KOPT-K1 (cell line): ENCODE data around the gene ARHGEF4.

Source experiments
- H3K27ac ChIP-seq: fragments of 200-600 bp; sonication (generic); 2 replicates; pipeline ENCODE4 v1.5.1; 2016; ENCODE audit warnings: antibody characterized with exemption, mild to moderate bottlenecking, low read depth, low read length; ENCODE audit not compliant: poor library complexity, severe bottlenecking
- H3K36me3 ChIP-seq: fragments of 200-600 bp; sonication (generic); 2 replicates; pipeline ENCODE4 v1.5.1; 2017; ENCODE audit warnings: antibody characterized with exemption, mild to moderate bottlenecking, low read length, moderate library complexity; ENCODE audit not compliant: insufficient read depth
- H3K9me3 ChIP-seq: fragments of 200-600 bp; sonication (generic); 2 replicates; pipeline ENCODE4 v1.5.1; 2017; ENCODE audit warnings: antibody characterized with exemption, low read length, mild to moderate bottlenecking; ENCODE audit not compliant: insufficient read depth, poor library complexity, severe bottlenecking

The ARHGEF4 gene, protein sequence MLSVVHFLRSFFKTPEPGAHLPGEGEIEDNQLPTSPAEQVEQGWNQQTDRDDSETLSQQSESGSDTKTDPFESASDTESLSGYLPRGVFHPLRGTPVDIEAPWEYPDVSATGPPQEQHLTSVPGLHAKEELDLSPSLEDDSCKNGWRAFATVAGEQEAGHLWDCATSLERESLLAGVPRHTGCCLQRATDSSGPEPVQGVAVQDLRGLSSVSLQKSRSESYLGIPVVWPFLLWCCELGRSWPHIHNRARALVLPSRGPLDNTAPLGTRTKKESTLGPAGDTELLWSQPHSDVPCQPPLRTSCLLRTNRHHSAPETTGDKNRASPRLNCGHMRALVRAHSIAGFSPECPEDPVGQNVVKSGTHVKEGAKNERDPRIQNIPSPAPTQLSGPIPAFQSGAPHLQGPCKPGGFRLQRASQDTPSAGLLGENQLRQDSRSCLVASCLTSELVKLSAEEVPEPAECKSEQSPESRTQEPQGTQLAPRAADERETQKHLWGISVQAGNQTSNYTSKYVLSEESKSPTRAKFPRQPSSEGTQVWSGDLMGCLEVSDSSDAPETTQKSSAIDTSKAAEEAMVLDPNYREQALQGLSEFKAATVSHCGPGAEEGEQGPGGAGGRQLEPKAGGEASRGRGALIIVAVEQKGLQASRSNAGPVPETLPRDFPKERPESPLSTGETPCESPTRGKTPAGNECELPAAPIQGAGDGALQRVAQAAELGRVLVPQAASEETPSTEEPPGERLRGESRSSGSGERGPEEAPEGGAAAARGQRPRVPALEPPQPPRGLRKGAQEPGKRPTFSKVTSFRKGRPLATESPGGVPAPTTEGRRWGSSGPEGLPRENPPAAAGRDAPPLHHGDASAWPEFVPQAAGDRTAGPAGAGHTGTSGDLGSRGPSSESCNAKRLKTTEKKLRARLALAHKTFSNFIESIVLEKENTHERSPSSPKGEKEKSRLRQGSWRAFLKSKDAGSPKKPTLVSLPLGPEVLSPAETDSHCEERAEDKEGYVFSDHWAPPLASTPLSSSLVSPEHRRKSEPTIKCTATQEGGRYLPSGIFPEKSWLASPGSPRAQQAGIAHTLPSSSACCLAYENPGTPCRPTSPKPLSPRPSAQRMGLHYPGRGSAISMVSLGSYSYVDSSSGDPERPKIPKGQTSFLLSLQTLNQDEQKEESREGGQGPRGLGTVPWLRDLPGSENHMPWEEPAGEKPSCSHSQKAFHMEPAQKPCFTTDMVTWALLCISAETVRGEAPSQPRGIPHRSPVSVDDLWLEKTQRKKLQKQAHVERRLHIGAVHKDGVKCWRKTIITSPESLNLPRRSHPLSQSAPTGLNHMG (N-terminal part only)

DNA sequence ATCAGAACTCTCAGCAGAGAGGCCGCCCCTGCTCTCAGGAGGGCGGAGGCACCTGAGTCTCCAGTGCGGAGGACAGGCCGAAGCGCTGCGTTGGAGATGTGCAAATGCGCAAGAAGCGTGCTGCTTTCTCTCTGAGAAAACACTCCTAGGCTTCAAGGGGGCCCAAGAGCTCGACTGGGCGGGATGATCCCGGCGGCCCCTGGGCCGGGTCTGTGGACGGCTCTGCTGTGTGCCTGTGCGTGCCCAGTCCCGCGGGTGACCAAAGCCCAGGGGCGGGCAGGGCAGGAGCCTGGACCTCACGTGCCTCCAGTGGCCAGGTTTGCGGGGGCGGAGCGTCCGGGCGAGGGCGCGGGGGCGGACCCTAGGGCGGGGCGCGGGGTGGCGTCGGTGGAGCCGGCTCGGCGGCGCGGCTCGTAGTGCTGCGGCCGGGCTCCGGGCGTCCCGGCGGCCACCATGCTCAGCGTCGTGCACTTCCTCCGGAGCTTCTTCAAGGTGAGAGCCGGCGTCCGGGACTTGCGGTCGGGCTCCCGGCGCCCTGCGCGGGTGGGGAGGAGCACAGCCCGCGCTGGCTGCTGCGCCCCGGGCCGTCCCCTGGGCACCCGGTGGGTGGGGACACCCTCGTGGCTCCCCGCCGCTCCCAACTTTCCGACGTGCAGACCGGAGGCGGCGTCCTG lies at the start of gene ARHGEF4:
Gene ARHGEF4, plus strand, starts transcription at position 414 of the 674 bp plus-strand sequence. Its CDS starts 40 bp downstream, at position 454.
- Histone ChIP-seq H3K36me3 (no peaks in the 10 kb centered on the region), H3K9me3 (no peaks in the 10 kb centered on the region), H3K27ac (no peak within 1 kb of the TSS)

DNA sequence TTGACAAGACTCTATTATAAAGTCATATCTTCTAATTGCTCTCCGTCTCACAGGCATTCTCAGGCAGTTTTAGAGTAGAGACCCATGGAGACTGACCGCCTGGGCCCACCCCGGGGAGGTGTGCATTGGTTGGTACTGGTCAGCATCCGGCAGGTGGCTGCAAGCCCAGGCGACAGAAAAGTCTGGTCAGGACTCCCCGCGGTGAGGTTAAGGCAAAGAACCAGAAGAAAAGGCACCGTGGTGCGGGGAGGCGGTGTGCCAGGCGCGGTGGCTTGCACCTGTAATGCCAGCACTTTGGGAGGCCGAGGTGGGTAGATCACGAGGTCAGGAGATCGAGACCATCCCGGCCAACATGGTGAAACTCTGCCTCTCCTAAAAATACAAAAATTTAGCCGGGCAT lies 48.9 kb upstream of the ARHGEF4 start:
- H3K27ac ChIP-seq: no peak overlapping the region
- no peaks in the 10 kb centered on the region for H3K9me3 ChIP-seq
- H3K36me3 ChIP-seq: no peaks in the 10 kb centered on the region

DNA sequence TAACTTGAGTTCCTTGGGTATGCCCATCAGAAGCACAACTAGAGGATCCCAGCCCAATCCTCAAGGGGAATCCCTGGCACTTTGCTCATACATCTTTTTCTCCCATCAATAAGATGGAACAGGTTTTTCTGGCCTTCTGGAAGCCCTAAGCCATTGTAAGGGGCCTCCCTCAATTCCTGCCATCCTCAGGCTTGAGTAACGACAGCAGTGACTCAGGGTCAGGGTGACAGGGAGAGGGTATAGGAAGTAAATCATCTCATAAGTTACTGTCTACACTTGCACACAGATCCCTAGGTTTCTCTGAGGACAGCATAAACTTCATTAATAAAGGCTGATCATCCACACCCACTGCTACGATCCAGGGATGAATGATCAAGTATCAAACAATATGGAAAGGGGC lies 46.4 kb upstream of the ARHGEF4 start:
- Histone ChIP-seq H3K9me3 (no peaks in the 10 kb centered on the region), H3K36me3 (no peaks in the 10 kb centered on the region), H3K27ac (no peak overlapping the region)

DNA sequence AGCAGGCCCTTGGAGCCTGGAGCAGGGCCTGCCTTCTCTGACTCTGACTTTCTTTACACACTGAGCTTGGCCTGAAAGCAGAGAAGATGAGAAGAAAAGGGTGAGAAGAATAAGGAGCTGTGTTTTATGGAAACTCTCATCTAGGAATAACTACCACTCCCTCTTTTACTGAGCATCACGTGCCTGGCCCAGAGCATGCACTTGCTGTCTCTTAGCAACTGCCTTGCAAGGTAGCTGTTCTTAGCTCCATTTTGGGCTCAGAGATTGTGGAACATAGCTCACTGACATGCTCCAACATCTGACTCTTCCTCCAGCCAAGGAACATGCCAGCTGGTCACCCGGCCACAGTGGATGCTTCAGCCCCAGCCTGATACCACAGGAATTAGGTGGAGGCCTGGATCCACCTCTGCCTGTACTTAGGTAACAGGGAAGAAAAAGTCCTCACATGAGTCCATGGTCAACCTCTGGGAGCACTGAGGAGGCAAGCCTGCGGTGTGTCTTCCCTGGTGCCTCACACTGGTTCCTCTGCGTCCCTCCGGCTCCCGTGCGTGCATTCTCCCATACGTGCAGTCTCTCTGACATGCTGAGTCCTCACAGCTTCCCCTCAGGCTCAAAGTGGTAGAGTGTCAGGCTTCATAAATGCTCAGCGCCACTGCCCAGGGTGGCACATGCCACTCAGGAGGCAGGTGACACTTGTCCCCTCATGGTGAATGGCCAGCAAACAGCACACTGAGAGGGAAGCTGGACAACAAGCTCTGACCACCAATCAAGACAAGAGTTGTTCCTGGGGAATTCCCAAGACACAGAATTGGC lies 45.7 kb upstream of the ARHGEF4 start:
- H3K36me3 ChIP-seq: no peaks in the 10 kb centered on the region
- no peak overlapping the region for H3K27ac ChIP-seq
- no peaks in the 10 kb centered on the region for H3K9me3 ChIP-seq

DNA sequence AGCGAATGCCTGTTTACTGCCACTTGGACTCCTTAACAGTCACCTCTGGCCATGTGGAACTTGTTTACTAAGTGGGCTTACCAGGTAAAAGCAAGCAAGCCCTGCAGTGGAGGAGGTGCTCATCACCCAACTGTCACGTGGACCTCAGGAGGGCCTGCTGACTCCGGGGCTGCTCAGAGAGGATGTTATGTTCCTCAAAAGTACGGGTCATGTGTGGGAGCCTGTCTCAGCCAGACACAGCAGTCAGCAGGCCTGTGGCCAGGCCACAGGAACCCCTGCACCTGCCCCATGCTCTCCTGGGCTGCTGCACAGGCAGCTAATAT lies 45.1 kb upstream of the ARHGEF4 start:
- no peak overlapping the region for H3K27ac ChIP-seq
- H3K9me3 ChIP-seq: no peaks in the 10 kb centered on the region
- H3K36me3 ChIP-seq: no peaks in the 10 kb centered on the region

DNA sequence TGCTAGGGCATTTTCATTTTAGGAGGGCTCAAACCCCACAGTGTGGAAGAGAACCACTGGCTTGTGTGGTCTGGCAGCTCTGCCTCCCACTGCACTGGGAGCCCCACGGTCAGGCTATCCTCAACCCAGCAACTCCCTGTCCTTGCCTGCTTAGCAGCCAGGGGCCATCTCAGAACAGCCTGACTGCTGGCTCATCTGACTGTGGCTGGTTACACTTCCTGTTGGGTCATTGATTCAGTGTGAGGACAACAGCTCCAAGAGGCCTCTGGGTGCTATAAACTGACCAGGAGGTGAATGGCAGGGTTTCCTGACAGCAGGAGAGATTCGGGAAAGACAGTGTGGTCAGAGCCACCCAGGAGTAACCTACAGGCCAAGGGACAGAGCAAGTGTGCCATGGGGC lies 41.3 kb upstream of the ARHGEF4 start:
- no peak overlapping the region for H3K27ac ChIP-seq
- H3K9me3 ChIP-seq: no peaks in the 10 kb centered on the region
- H3K36me3 ChIP-seq: no peaks in the 10 kb centered on the region

DNA sequence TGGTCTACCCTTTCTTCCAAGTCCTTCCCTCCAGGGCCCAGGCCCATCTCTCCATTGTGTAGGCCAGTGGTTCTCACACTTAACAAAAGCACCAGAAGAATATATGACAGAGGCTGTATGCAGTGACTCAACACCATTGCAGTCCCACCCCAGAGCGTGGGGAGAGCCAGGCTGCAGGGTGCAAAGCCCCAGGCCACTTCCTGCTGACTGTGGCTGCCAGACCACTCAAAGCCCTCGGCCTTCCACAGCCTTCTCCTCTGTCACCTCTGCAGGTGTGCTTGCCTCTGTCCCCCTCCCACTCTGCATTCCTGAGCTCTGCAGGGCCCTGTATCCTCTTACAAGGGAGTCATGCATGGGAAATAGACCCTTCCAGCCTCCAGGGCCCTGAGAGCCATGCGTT lies 40.4 kb upstream of the ARHGEF4 start:
- H3K27ac ChIP-seq: no peak overlapping the region
- no peaks in the 10 kb centered on the region for H3K9me3 ChIP-seq
- no peaks in the 10 kb centered on the region for H3K36me3 ChIP-seq

DNA sequence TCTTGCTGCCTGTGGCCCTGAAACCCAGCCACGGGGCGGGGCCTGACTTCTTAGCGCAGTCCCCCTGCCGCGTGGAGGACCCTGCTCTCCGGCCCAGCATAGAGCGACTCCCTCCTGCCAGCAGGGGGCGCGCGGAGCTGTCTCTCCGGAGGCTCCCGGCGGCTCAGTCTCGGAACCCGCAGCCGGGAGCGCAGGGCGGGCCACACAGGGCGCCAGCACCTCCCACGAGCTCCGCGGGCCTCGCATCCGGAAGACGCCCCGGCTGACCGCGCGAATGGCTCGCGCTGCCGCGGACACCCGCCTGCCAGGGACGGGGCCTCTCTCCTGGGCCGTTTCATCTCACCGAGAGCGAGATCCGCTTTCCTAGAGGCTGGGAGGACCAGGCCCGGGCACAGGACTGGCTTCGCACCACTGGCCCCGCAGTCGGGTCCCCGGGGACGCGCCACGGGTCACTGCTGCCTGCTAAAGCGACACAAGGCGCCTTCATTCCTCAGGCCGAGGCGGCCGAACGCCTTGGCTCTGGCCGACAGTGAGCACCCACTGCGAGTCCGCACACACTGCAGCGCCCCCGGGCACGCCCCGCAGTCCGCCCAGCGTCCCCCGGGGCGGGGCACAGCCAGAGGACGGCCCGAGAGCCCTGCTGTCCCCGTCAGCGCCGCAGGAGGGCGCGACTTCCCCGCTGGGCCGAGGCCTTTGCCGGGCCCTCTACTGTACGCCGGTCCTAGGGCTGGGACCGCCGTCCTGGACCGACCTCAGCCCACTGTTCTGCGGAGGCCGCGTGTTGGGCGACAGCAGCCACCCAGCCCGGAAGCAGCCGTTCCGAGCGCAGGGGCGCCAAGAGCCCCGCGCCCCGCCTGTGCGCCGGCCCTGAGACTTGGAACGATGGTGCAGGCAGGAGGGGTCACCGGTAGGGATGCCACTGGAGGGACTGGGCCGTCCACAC lies 39.0 kb upstream of the ARHGEF4 start:
- Histone ChIP-seq H3K36me3 (no peaks in the 10 kb centered on the region), H3K9me3 (no peaks in the 10 kb centered on the region), H3K27ac (peak overlapping the region; percentile 42)

DNA sequence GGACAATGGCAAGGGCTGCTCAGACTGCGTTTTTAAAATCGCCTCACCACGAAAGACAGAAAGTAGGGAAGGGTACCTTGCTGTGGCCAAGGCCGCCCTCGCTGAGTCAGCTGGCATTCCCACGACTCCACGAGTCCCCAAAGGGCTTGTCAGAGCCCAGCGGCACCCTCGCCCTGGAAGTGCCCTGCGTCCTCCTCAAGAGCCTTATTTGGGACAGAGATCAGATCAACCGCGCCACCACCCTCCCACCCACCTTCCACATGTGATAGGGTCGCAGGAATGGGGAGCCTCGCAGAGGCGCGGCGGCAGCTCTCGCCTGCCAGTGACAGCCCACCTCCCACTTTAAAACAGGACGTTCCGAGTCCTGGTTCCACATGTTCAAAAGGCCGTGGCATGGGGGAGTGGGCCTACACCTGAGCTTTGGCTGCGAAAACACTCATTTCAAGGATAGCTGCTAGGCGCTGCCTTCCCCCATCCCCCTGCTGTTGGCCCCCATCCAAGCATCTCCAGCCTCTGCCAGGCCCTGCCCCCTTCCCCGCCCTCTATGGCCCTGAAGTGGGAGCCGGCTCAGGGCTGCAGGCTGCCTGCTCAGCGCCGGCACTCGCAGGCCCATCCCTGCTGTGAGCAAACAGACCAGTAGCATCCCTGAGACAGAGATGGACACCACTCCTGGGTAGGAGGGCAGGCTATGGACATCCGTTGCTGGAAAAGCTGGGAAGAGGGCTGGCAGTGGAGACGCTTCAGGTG lies 38.1 kb upstream of the ARHGEF4 start:
- Histone ChIP-seq H3K36me3 (no peaks in the 10 kb centered on the region), H3K9me3 (no peaks in the 10 kb centered on the region), H3K27ac (no peak overlapping the region)

DNA sequence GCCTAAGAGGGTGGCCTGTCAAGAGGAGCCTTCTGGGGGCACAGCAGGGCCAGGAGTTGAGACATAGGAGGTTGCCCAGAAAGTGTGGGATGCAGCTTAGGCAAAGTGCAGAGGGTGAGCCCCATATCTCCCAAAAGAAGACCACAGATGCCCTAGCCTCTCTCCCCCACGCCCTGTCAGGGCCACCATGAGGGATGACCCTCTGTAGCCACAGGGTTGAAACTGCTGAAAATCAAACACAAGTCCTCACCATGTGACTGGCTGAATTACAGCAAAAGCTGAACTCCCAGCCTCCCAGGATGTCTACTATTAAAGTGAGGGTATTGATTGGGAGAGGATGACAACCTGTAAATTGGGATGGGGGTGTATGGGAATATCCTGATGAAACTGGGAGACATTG lies 37.4 kb upstream of the ARHGEF4 start:
- Histone ChIP-seq H3K27ac (no peak overlapping the region), H3K36me3 (no peaks in the 10 kb centered on the region), H3K9me3 (no peaks in the 10 kb centered on the region)

DNA sequence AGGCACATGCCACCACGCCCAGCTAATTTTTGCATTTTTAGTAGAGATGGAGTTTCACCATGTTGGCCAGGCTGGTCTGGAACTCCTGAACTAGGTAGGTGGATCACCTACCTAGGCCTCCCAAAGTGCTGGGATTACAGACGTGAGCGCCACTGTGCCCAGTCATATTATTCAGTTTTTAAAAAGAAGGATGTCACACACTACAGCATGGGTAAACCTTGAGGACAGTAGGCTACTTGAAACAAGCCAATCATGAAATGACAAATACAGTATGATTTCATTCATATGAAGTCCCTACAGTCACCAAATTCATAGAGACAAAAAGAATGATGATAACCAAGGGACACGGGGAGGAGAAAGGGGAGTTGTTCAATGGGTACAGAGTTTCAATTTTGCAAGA lies 31.1 kb upstream of the ARHGEF4 start:
- Histone ChIP-seq H3K36me3 (no peaks in the 10 kb centered on the region), H3K9me3 (no peaks in the 10 kb centered on the region), H3K27ac (no peak overlapping the region)

DNA sequence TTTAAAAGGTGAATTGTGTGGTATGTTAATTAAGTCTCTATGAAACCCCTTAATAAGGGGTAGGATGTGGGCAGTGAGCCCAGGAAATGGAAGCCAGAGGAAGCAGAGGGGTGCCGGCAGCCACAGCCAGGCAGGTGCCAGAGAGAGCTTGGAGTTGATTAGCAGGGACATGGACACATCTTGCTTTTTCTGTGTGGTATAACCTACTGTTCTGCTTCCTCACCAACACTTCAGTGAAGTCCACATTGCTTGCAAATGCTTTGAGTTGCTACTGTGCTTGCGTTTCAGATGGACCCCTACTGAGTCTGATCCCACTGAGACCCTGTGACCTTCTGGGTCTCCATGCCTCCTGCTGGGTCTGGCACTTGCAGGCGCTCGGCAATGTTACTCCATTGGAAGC lies 30.3 kb upstream of the ARHGEF4 start:
- Histone ChIP-seq H3K9me3 (no peaks in the 10 kb centered on the region), H3K27ac (no peak overlapping the region), H3K36me3 (no peaks in the 10 kb centered on the region)
